Hepatocyte (in vitro differentiated cells): ENCODE results near the gene MSI2. TPM values are rescaled to one million over a fixed set of nuclear protein-coding genes. Genes with fewer than 3 reads are reported as not detected.

Source experiments
- DNase-seq: peaks from one replicate; pipeline ENCODE4 v3.0.0-alpha.2; 2016; ENCODE audit warnings: low spot score
- H2AFZ ChIP-seq: fragments of 200-600 bp; sonication (generic); 2 replicates; pipeline ENCODE4 v1.6.0; 2016; ENCODE audit warnings: antibody characterized with exemption, mild to moderate bottlenecking
- H3K27ac ChIP-seq: fragments of 200-600 bp; sonication (generic); 2 replicates; pipeline ENCODE4 v1.5.1; 2016; ENCODE audit warnings: mild to moderate bottlenecking
- H3K27me3 ChIP-seq: fragments of 200-600 bp; sonication (generic); 2 replicates; pipeline ENCODE4 v1.6.1; 2016
- H3K36me3 ChIP-seq: fragments of 200-600 bp; sonication (generic); replicated peaks from 2 replicates; pipeline ENCODE4 v1.5.1; 2016; ENCODE audit warnings: low read depth; ENCODE audit not compliant: insufficient read depth
- H3K4me1 ChIP-seq: fragments of 200-600 bp; sonication (generic); 2 replicates; pipeline ENCODE4 v1.5.1; 2016; ENCODE audit warnings: mild to moderate bottlenecking, moderate library complexity; ENCODE audit not compliant: insufficient read depth
- H3K4me2 ChIP-seq: fragments of 200-600 bp; sonication (generic); 2 replicates; pipeline ENCODE4 v1.6.0; 2016
- H3K4me3 ChIP-seq: fragments of 200-600 bp; sonication (generic); 2 replicates; pipeline ENCODE4 v1.5.1; 2016; ENCODE audit warnings: mild to moderate bottlenecking
- H3K79me2 ChIP-seq: fragments of 200-600 bp; sonication (generic); 2 replicates; pipeline ENCODE4 v1.6.0; 2017; ENCODE audit warnings: mild to moderate bottlenecking
- H3K9me2 ChIP-seq: fragments of 200-600 bp; sonication (generic); replicated peaks from 2 replicates; pipeline ENCODE4 v1.6.0; 2017; ENCODE audit warnings: mild to moderate bottlenecking; ENCODE audit not compliant: insufficient read depth
- H3K9me3 ChIP-seq: fragments of 200-600 bp; sonication (generic); 2 replicates; pipeline ENCODE4 v1.5.1; 2016; ENCODE audit warnings: low read depth, mild to moderate bottlenecking
- H4K20me1 ChIP-seq: fragments of 200-600 bp; sonication (generic); 2 replicates; pipeline ENCODE4 v1.6.0; 2016; ENCODE audit warnings: mild to moderate bottlenecking; ENCODE audit not compliant: insufficient read depth, poor library complexity, severe bottlenecking
- CTCF ChIP-seq: fragments of 200-600 bp; sonication (generic); IDR thresholded peaks from 2 replicates; pipeline ENCODE4 v1.5.1; 2016; ENCODE audit warnings: antibody characterized with exemption, mild to moderate bottlenecking; ENCODE audit not compliant: poor library complexity
- EZH2 ChIP-seq: fragments of 200-600 bp; sonication (generic); IDR thresholded peaks from 2 replicates; pipeline ENCODE4 v1.6.1; 2016; ENCODE audit warnings: antibody characterized with exemption, mild to moderate bottlenecking, borderline replicate concordance
- EZH2phosphoT487 ChIP-seq: fragments of 200-600 bp; sonication (generic); IDR thresholded peaks from one replicate; pipeline ENCODE4 v1.6.1; 2018; ENCODE audit warnings: antibody characterized with exemption, mild to moderate bottlenecking, low read depth, moderate library complexity; ENCODE audit not compliant: unreplicated experiment, severe bottlenecking
- WGBS: methylation state at CpG from one replicate; pipeline ENCODE4 v1.1.6; 2016; ENCODE audit warnings: low lambda C conversion rate; ENCODE audit errors: missing lambda C conversion rate; 5-methylcytosine and 5-hydroxymethylcytosine counted together
- polyA plus RNA-seq: library from polyadenylated mRNA; unstranded; fragments of >200 nt; fragmentation: Nextera tagmentation; extraction: Ambion mirVana; gene quantifications from 2 replicates; pipeline ENCODE4 v1.2.1, GENCODE V29; 2016
- total RNA-seq: library from RNA; depleted of rRNA; stranded (reverse); fragments of >200 nt; gene quantifications from 2 replicates; pipeline ENCODE4 v1.2.3, GENCODE V29; 2014

The MSI2 gene
- total and polyA plus RNA-seq, 2 experiments from 2014 or later, result 16.1 to 60.6 TPM

- no peak overlapping the region for H3K4me3 ChIP-seq
- no peaks in the 10 kb centered on the region for H3K9me3 ChIP-seq
- peaks cover 57% of the 10 kb centered on the region for H3K4me1 ChIP-seq
- WGBS, result 18% methylated on average over 1 of the region's 1 CpG
- no peak overlapping the region for H3K27ac ChIP-seq
- H3K4me2 ChIP-seq, result no peak overlapping the region
- no peaks in the 10 kb centered on the region for H3K27me3 ChIP-seq
- TF ChIP-seq CTCF (no peak), EZH2phosphoT487 (no peak), EZH2 (no peak)
- no peaks in the 10 kb centered on the region for H4K20me1 ChIP-seq
- H2AFZ ChIP-seq, result no peak overlapping the region
- no peak for DNase-seq
- peaks cover 43% of the 10 kb centered on the region for H3K79me2 ChIP-seq
- no peaks in the 10 kb centered on the region for H3K9me2 ChIP-seq
- H3K36me3 ChIP-seq, result no peaks in the 10 kb centered on the region
These were observed 299.4 kb downstream of the MSI2 start for GRCh38 chr17:57555636-57556175.

GRCh38 chr17:57556320-57556719 is 300.0 kb downstream of the MSI2 start:
- Histone ChIP-seq H2AFZ (no peak overlapping the region), H3K4me3 (no peak overlapping the region), H3K36me3 (no peaks in the 10 kb centered on the region), H3K27ac (no peak overlapping the region), H3K9me3 (no peaks in the 10 kb centered on the region), H3K4me1 (peaks cover 63% of the 10 kb centered on the region), H3K9me2 (no peaks in the 10 kb centered on the region), H3K27me3 (no peaks in the 10 kb centered on the region), H3K79me2 (peaks cover 37% of the 10 kb centered on the region), H3K4me2 (no peak overlapping the region), H4K20me1 (no peaks in the 10 kb centered on the region)
- DNase-seq, result no peak
- WGBS, result 88% methylated on average over 5 of the region's 5 CpGs
- no peak for TF ChIP-seq EZH2phosphoT487
- TF ChIP-seq EZH2, result no peak
- TF ChIP-seq CTCF, result no peak

- H3K9me3 ChIP-seq, result no peaks in the 10 kb centered on the region
- DNase-seq, result no peak
- no peak for TF ChIP-seq EZH2
- TF ChIP-seq EZH2phosphoT487, result no peak
- no peak for TF ChIP-seq CTCF
- no peak overlapping the region for H2AFZ ChIP-seq
- H3K36me3 ChIP-seq, result no peaks in the 10 kb centered on the region
- no peaks in the 10 kb centered on the region for H3K9me2 ChIP-seq
- no peak overlapping the region for H3K4me3 ChIP-seq
- H3K4me1 ChIP-seq, result peaks cover 68% of the 10 kb centered on the region
- H3K27ac ChIP-seq, result peak overlapping the region; percentile 77
- peaks cover 31% of the 10 kb centered on the region for H3K79me2 ChIP-seq
- 92% methylated on average over 8 of the region's 8 CpGs for WGBS
- no peaks in the 10 kb centered on the region for H3K27me3 ChIP-seq
- H4K20me1 ChIP-seq, result no peaks in the 10 kb centered on the region
- H3K4me2 ChIP-seq, result no peak overlapping the region
These were observed 300.7 kb downstream of the MSI2 start for GRCh38 chr17:57556977-57557376.

GRCh38 chr17:57557416-57557815 is 301.1 kb downstream of the MSI2 start:
- no peaks in the 10 kb centered on the region for H3K36me3 ChIP-seq
- H2AFZ ChIP-seq, result no peak overlapping the region
- H4K20me1 ChIP-seq, result no peaks in the 10 kb centered on the region
- H3K9me2 ChIP-seq, result no peaks in the 10 kb centered on the region
- H3K9me3 ChIP-seq, result no peaks in the 10 kb centered on the region
- DNase-seq, result no peak
- peaks cover 29% of the 10 kb centered on the region for H3K79me2 ChIP-seq
- TF ChIP-seq EZH2phosphoT487, result no peak
- TF ChIP-seq EZH2, result no peak
- peak overlapping the region; percentile 39 for H3K4me2 ChIP-seq
- H3K4me1 ChIP-seq, result peaks cover 69% of the 10 kb centered on the region
- H3K27ac ChIP-seq, result peak overlapping the region; percentile 77
- H3K4me3 ChIP-seq, result no peak overlapping the region
- WGBS, result 87% methylated on average over 4 of the region's 4 CpGs
- no peaks in the 10 kb centered on the region for H3K27me3 ChIP-seq
